AG09309 (cell line): ENCODE measurements around the gene EFNA5.

Experiments used
- DNase-seq: peaks from one replicate; pipeline ENCODE4 v3.0.0-alpha.2; 2010; ENCODE audit warnings: low read depth
- H3K4me3 ChIP-seq: 2 replicates; pipeline ENCODE4 v1.5.1; 2011; ENCODE audit warnings: mild to moderate bottlenecking, low read depth, low read length, moderate library complexity; ENCODE audit not compliant: control insufficient read depth
- TF ChIP-seq, protein P1 (sequence below): IDR thresholded peaks from 2 replicates; pipeline ENCODE4 v1.5.1; 2011; ENCODE audit warnings: mild to moderate bottlenecking, low read depth, low read length, inconsistent platforms; ENCODE audit not compliant: insufficient read depth, control insufficient read depth; ENCODE audit errors: missing control alignments

Gene EFNA5

GRCh38 chr5:107367480-107367879 lies 303.3 kb downstream of the EFNA5 start:
- TF ChIP-seq, protein P1, sequence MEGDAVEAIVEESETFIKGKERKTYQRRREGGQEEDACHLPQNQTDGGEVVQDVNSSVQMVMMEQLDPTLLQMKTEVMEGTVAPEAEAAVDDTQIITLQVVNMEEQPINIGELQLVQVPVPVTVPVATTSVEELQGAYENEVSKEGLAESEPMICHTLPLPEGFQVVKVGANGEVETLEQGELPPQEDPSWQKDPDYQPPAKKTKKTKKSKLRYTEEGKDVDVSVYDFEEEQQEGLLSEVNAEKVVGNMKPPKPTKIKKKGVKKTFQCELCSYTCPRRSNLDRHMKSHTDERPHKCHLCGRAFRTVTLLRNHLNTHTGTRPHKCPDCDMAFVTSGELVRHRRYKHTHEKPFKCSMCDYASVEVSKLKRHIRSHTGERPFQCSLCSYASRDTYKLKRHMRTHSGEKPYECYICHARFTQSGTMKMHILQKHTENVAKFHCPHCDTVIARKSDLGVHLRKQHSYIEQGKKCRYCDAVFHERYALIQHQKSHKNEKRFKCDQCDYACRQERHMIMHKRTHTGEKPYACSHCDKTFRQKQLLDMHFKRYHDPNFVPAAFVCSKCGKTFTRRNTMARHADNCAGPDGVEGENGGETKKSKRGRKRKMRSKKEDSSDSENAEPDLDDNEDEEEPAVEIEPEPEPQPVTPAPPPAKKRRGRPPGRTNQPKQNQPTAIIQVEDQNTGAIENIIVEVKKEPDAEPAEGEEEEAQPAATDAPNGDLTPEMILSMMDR: no peak
- no peak overlapping the region for H3K4me3 ChIP-seq
- no peak for DNase-seq

DNA sequence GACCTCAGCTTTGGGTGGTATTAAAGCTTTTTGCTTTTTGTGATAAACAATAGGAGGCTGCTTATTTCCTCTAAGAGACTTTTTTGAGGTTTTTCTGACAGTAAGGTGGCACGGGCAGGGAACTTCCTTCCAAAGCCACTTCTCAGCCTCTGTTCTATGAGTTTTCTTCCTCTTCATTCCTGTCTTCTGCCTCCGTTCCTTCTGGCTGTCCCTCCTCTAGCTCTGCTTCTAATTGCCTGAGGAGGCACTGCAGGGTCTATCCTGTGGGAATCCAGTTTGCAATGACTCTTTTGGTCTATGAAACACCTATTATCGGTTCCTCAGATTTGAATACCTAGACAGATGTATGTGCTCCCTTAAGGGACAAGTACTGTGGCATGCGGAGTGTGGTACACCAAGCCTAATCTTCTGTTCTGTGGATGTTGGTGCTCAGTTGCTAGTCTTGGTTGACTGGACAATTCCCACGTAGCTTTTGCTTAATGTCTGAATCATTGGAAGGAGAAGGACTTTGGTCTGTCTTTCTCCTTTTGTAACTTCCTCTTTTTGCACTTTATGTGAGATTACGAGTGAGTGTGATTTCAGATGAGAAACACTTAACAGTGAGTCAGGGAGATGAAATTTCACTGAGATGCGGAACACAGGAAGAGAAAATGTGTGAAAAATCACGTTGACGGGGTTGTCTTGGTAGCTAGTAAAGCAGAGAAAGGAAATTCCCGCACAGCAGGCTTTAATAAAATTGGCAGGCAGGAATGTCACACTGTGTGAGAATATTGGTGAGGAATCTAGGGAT lies 305.2 kb downstream of the EFNA5 start:
- no peak overlapping the region for H3K4me3 ChIP-seq
- TF ChIP-seq, protein P1: no peak
- peak; percentile 72 for DNase-seq

GRCh38 chr5:107364443-107365319 lies 306.1 kb downstream of the EFNA5 start:
- DNase-seq: no peak
- no peak overlapping the region for H3K4me3 ChIP-seq
- TF ChIP-seq, protein P1: no peak

- H3K4me3 ChIP-seq: no peak overlapping the region
- TF ChIP-seq, protein P1: no peak
- DNase-seq: no peak
Measured at GRCh38 chr5:107363768-107364167, 307.0 kb downstream of the EFNA5 start.

GRCh38 chr5:107361945-107362344 lies 308.8 kb downstream of the EFNA5 start:
- TF ChIP-seq, protein P1: no peak
- H3K4me3 ChIP-seq: no peak overlapping the region
- peak; percentile 47 for DNase-seq

DNA sequence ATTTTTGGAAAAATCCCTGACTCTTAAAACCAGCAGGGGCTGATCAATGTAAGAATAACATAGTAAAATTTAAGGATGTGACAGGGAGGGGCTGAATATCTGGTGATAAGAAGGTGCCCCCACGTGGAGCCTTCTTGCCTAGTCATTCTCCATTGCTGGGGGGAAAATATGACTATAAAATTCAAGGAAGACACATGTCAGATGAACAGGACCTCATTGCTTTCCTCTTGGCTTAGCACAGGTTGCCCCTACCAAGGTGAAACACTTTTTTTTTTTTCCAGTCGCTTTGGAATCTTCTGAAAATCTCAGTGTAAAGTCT lies 310.9 kb downstream of the EFNA5 start:
- TF ChIP-seq, protein P1: no peak
- no peak for DNase-seq
- H3K4me3 ChIP-seq: no peak overlapping the region
